ENCODE measurements around the gene SLC12A5.

DNA sequence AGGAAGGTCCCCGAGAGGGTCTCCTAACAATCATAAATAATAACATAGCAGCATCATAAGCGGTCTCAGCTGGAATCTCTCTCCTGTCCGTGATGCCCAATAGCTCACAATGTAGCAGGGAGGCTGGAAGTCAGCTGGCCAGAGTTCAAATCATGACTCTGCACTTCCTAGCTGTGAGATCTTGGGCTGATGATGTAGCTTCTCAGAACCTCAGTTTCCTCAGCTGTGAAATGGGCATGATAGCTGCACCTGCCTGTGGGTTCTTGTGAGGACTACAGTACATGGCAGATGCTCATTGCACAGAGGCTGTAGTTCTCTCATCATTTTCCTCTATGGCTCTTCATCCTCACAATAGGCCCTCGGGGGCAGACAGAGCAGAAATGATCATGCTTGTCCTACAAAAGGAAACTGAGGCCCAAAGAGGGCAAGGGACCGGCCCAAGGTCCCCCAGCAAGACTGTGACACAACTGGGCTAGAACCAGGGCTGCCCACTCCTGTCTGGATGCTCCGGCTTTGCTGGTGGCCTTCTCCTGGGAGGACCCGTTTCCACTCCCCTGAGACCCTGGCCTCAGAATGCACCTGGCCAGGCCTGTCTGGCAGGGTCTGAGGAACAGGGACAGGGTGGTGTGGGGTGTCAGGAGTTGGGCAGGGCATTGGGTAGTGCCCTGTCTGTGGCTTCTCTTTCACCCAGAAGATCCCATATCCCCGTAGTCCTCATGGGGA, 17.7 kb downstream of the SLC12A5 start:
- TF ChIP-seq, protein P1, sequence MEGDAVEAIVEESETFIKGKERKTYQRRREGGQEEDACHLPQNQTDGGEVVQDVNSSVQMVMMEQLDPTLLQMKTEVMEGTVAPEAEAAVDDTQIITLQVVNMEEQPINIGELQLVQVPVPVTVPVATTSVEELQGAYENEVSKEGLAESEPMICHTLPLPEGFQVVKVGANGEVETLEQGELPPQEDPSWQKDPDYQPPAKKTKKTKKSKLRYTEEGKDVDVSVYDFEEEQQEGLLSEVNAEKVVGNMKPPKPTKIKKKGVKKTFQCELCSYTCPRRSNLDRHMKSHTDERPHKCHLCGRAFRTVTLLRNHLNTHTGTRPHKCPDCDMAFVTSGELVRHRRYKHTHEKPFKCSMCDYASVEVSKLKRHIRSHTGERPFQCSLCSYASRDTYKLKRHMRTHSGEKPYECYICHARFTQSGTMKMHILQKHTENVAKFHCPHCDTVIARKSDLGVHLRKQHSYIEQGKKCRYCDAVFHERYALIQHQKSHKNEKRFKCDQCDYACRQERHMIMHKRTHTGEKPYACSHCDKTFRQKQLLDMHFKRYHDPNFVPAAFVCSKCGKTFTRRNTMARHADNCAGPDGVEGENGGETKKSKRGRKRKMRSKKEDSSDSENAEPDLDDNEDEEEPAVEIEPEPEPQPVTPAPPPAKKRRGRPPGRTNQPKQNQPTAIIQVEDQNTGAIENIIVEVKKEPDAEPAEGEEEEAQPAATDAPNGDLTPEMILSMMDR (IDR thresholded peaks at IDR 0.05): no peak
- no peak for TF ChIP-seq POLR2A (IDR thresholded peaks at IDR 0.05)
